Testis (tissue), 2 donors: ENCODE results near the gene TRPM4.

Experiments
- CTCF ChIP-seq, 3 experiments: fragments of 450-650 bp in 2 of 3; fragments of 200-600 bp in 1 of 3; sonication (generic) in 1 of 3; IDR thresholded peaks; one replicate each; pipeline ENCODE4 v1.5.1; 2016 to 2019; ENCODE audit warnings: antibody characterized with exemption in 3 of 3, mild to moderate bottlenecking in 2 of 3, moderate library complexity in 1 of 3
- POLR2A ChIP-seq: fragments of 450-650 bp; IDR thresholded peaks from one replicate; pipeline ENCODE4 v1.6.1; 2017; ENCODE audit warnings: antibody characterized with exemption, mild to moderate bottlenecking, moderate library complexity

- no peak for TF ChIP-seq CTCF (IDR thresholded peaks at IDR 0.05)
- TF ChIP-seq POLR2A: no peak
These were observed 10.3 kb downstream of the TRPM4 start for GRCh38 chr19:49167857-49168409.
